OCI-LY7 (cell line): Measurements from ENCODE around the gene LIN9. TPM values are rescaled to one million over a fixed set of nuclear protein-coding genes. Genes with fewer than 3 reads are reported as not detected.
A peak's percentile ranks its signal among the peaks of the same experiment; 100 is the strongest.

Experiments used
- BruUV-seq: library from RNA; stranded (reverse); fragments of 400-500 nt; replicated peaks from 2 replicates; lab custom pipeline; 2021; lab: Mats Ljungman, UMichigan
- CTCF ChIA-PET: fragments of 300-600 bp; sonication (Branson Sonifier 250); formaldehyde crosslinking; loops from one replicate; lab custom pipeline; 2022; ENCODE audit warnings: antibody characterized with exemption; ENCODE audit not compliant: unreplicated experiment; lab: Charles Lee
- POLR2A ChIA-PET: fragments of 300-600 bp; sonication (Branson Sonifier 250); formaldehyde crosslinking; loops from one replicate; lab custom pipeline; 2022; ENCODE audit warnings: antibody characterized with exemption; lab: Charles Lee
- DNase-seq: peaks from one replicate; pipeline ENCODE4 v3.0.0-alpha.2; 2015; ENCODE audit warnings: low spot score
- H2AFZ ChIP-seq: fragments of 200-600 bp; sonication (generic), shearing (Covaris generic); 2 replicates; pipeline ENCODE4 v1.6.1; 2014; ENCODE audit warnings: mild to moderate bottlenecking, antibody characterized with exemption, low read length, moderate library complexity
- H3K27ac ChIP-seq: fragments of 200-600 bp; sonication (generic); 2 replicates; pipeline ENCODE4 v1.5.1; 2014; ENCODE audit warnings: mixed run types, low read depth, mild to moderate bottlenecking, moderate library complexity, low read length, inconsistent platforms; ENCODE audit not compliant: poor library complexity, severe bottlenecking
- H3K36me3 ChIP-seq: fragments of 200-600 bp; sonication (generic); 2 replicates; pipeline ENCODE4 v1.6.1; 2014; ENCODE audit warnings: mild to moderate bottlenecking, antibody characterized with exemption, low read length, moderate library complexity, mixed read lengths; ENCODE audit not compliant: insufficient read depth
- H3K4me1 ChIP-seq: fragments of 200-600 bp; sonication (generic); 2 replicates; pipeline ENCODE4 v1.5.1; 2014; ENCODE audit warnings: mild to moderate bottlenecking, low read length; ENCODE audit not compliant: insufficient read depth, poor library complexity, severe bottlenecking
- H3K4me2 ChIP-seq: fragments of 200-600 bp; sonication (generic); 2 replicates; pipeline ENCODE4 v1.6.1; 2014; ENCODE audit warnings: mild to moderate bottlenecking, low read length
- H3K4me3 ChIP-seq: fragments of 200-600 bp; sonication (generic); 2 replicates; pipeline ENCODE4 v1.5.1; 2014; ENCODE audit warnings: mild to moderate bottlenecking, low read depth, low read length; ENCODE audit not compliant: poor library complexity, severe bottlenecking
- H3K79me2 ChIP-seq: fragments of 200-600 bp; sonication (generic); 2 replicates; pipeline ENCODE4 v1.6.1; 2016; ENCODE audit warnings: low read depth, mild to moderate bottlenecking, low read length, moderate library complexity, mixed read lengths; ENCODE audit not compliant: insufficient read depth
- H3K9me2 ChIP-seq: fragments of 200-600 bp; sonication (generic); 2 replicates; pipeline ENCODE4 v1.6.1; 2016; ENCODE audit warnings: mild to moderate bottlenecking, low read length, mixed read lengths; ENCODE audit not compliant: insufficient read depth
- H3K9me3 ChIP-seq: fragments of 200-600 bp; sonication (generic); 2 replicates; pipeline ENCODE4 v1.6.1; 2014; ENCODE audit warnings: mild to moderate bottlenecking, mixed run types, low read length, mixed read lengths
- H4K20me1 ChIP-seq: fragments of 200-600 bp; sonication (generic); 2 replicates; pipeline ENCODE4 v1.6.1; 2014; ENCODE audit warnings: mild to moderate bottlenecking, antibody characterized with exemption, low read length, moderate library complexity, mixed read lengths; ENCODE audit not compliant: insufficient read depth
- CTCF ChIP-seq: fragments of 200-600 bp; sonication (generic); conservative IDR thresholded peaks from 2 replicates; pipeline ENCODE4 v1.5.1; 2014; ENCODE audit warnings: mild to moderate bottlenecking, antibody characterized with exemption, low read length, moderate library complexity, mixed read lengths
- EZH2phosphoT487 ChIP-seq: fragments of 200-600 bp; sonication (generic); IDR thresholded peaks from 2 replicates; pipeline ENCODE4 v1.6.1; 2018; ENCODE audit warnings: low read depth, borderline replicate concordance, mild to moderate bottlenecking, mixed run types, antibody characterized with exemption, low read length, moderate library complexity, mixed read lengths
- intact Hi-C: fragments of 100-400 bp; cut with micrococcal nuclease; formaldehyde crosslinking; loops from one replicate; pipeline ENCODE4 v1.10.0; 2022; ENCODE audit not compliant: unreplicated experiment
- total RNA-seq, 2 experiments: library from RNA; depleted of rRNA in 1 of 2; stranded (reverse); fragments of >200 nt in 1 of 2; shearing (Covaris generic) in 1 of 2; gene quantifications; 2 replicates each; pipeline ENCODE4 v1.2.3, GENCODE V29; 2014 to 2022

Gene LIN9
- total RNA-seq, 2 experiments from 2014 or later = 19.7 to 20.1 TPM

GRCh38 chr1:226187019-226187322, 122.0 kb downstream of the LIN9 start:
- TF ChIP-seq CTCF (0 out of 2 replicates have a peak, but pooled peaks have one; percentile 0), EZH2phosphoT487 (no peak)
- Histone ChIP-seq H3K4me1 (peaks cover 36% of the 10 kb centered on the region), H4K20me1 (peaks cover 18% of the 10 kb centered on the region), H2AFZ (peak overlapping the region; percentile 82), H3K27ac (peak overlapping the region; percentile 66), H3K79me2 (peaks cover 55% of the 10 kb centered on the region), H3K36me3 (peaks cover 25% of the 10 kb centered on the region), H3K9me3 (no peaks in the 10 kb centered on the region), H3K4me3 (peak overlapping the region; percentile 82), H3K4me2 (peak overlapping the region; percentile 87), H3K9me2 (no peaks in the 10 kb centered on the region)
- no peak for DNase-seq
- intact Hi-C loops = loop anchor here (5.0 kb wide), 1 partner anchor 125 kb away; the partner anchor contains the start of gene H3-3A
- TSS peak; percentile 92 for BruUV-seq
- ChIA-PET CTCF (no interaction called here), POLR2A (interaction anchor here (0.6 to 0.8 kb wide), 2 partner anchors 8 to 91 kb away, joined by 3 read pairs; no protein-coding TSS in a partner anchor)

GRCh38 chr1:226186124-226187018, 122.6 kb downstream of the LIN9 start, which contains the start of gene ACBD3:
Gene ACBD3 (minus strand): TSS chr1:226186741. CDS start chr1:226186675, 66 bp downstream.
- H3K79me2 ChIP-seq = peaks cover 61% of the 10 kb centered on the region
- peak within 1 kb of the TSS; percentile 82 for H3K4me3 ChIP-seq
- ChIA-PET CTCF (interaction anchor here (2.8 kb wide), 1 partner anchor 61 kb away, joined by 14 read pairs; no protein-coding TSS in a partner anchor), POLR2A (interaction anchor here (0.6 to 3.1 kb wide), 9 partner anchors 8 to 119 kb away, joined by 3 to 10 read pairs (median 5); no protein-coding TSS in a partner anchor)
- TF ChIP-seq EZH2phosphoT487 (no peak), CTCF (0 out of 2 replicates have a peak, but pooled peaks have one; percentile 15)
- peaks cover 24% of the 10 kb centered on the region for H4K20me1 ChIP-seq
- H3K27ac ChIP-seq = peak within 1 kb of the TSS; percentile 66
- BruUV-seq = no TSS peak
- peak within 1 kb of the TSS; percentile 82 for H2AFZ ChIP-seq
- H3K4me1 ChIP-seq = peaks cover 42% of the 10 kb centered on the region
- intact Hi-C loops = loop anchor here (1.0 to 5.0 kb wide), 2 partner anchors 61 to 124 kb away; partner anchors contain the start of gene H3-3A
- H3K9me2 ChIP-seq = no peaks in the 10 kb centered on the region
- DNase-seq = peak; percentile 92
- H3K9me3 ChIP-seq = no peaks in the 10 kb centered on the region
- H3K4me2 ChIP-seq = peak within 1 kb of the TSS; percentile 87
- peaks cover 30% of the 10 kb centered on the region for H3K36me3 ChIP-seq
